Measurements from ENCODE around the gene RASAL1.

Gene RASAL1

GRCh38 chr12:113136128-113136989 lies 798 bp upstream of the RASAL1 start:
- H3K27me3 ChIP-seq (replicated peaks): peaks cover 2% of the 10 kb centered on the region
- H3K27ac ChIP-seq: no peak overlapping the region
- H3K36me3 ChIP-seq (replicated peaks): no peaks in the 10 kb centered on the region
- H3K4me3 ChIP-seq (ENCODE audit: low read depth, low read length): no peak overlapping the region
- no peak for DNase-seq
- TF ChIP-seq, protein P1, sequence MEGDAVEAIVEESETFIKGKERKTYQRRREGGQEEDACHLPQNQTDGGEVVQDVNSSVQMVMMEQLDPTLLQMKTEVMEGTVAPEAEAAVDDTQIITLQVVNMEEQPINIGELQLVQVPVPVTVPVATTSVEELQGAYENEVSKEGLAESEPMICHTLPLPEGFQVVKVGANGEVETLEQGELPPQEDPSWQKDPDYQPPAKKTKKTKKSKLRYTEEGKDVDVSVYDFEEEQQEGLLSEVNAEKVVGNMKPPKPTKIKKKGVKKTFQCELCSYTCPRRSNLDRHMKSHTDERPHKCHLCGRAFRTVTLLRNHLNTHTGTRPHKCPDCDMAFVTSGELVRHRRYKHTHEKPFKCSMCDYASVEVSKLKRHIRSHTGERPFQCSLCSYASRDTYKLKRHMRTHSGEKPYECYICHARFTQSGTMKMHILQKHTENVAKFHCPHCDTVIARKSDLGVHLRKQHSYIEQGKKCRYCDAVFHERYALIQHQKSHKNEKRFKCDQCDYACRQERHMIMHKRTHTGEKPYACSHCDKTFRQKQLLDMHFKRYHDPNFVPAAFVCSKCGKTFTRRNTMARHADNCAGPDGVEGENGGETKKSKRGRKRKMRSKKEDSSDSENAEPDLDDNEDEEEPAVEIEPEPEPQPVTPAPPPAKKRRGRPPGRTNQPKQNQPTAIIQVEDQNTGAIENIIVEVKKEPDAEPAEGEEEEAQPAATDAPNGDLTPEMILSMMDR (IDR thresholded peaks at IDR 0.05; ENCODE audit: low read depth, low read length, missing control alignments): no peak
- in situ Hi-C loops (cut with HindIII; ENCODE audit: low pct_ligation_motif_present, low sequenced_read_pairs): no loop called here

DNA sequence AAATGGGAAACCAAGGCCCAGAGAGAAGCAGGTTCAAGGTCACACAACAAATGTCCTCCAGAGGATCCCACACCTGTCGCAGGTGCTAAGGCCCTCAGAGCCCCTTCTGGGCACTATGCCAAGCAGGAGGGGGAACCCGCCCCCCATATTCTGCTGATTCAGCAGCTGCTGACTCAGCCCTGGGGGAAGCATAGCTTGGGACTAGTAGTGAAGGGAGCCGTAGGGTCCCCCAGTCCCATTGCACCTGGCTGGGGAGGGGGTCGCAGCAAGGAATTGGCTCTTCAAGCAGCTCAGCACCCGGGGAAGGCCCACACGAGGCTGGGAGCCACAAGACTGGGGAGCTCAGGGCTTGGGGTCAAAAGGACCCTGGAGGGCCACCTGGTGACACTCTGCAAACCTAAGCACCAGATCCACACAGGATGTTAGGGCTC lies 1.0 kb downstream of the RASAL1 start:
- TF ChIP-seq, protein P1 (IDR thresholded peaks at IDR 0.05; ENCODE audit: low read depth, low read length, missing control alignments): no peak
- Histone ChIP-seq H3K36me3 (replicated peaks) (no peaks in the 10 kb centered on the region), H3K4me3 (ENCODE audit: low read depth, low read length) (no peak overlapping the region), H3K27me3 (replicated peaks) (peaks cover 2% of the 10 kb centered on the region), H3K27ac (no peak overlapping the region)
- in situ Hi-C loops (cut with HindIII; ENCODE audit: low pct_ligation_motif_present, low sequenced_read_pairs): no loop called here
- DNase-seq: no peak

- Histone ChIP-seq H3K27ac (no peak overlapping the region), H3K27me3 (replicated peaks) (peaks cover 2% of the 10 kb centered on the region)
These were observed 1.5 kb downstream of the RASAL1 start for GRCh38 chr12:113134071-113134470.

GRCh38 chr12:113133666-113134065 lies 1.9 kb downstream of the RASAL1 start:
- Histone ChIP-seq H3K27me3 (replicated peaks) (peaks cover 2% of the 10 kb centered on the region), H3K27ac (no peak overlapping the region), H3K36me3 (replicated peaks) (no peaks in the 10 kb centered on the region), H3K4me3 (ENCODE audit: low read depth, low read length) (no peak overlapping the region)
- in situ Hi-C loops (cut with HindIII; ENCODE audit: low pct_ligation_motif_present, low sequenced_read_pairs): no loop called here
- DNase-seq: no peak
- TF ChIP-seq, protein P1 (IDR thresholded peaks at IDR 0.05; ENCODE audit: low read depth, low read length, missing control alignments): no peak

More at GRCh38 chr12:113134071-113134470, 1.5 kb downstream of the RASAL1 start:
- Histone ChIP-seq H3K4me3 (ENCODE audit: low read depth, low read length) (no peak overlapping the region), H3K36me3 (replicated peaks) (no peaks in the 10 kb centered on the region)
- DNase-seq: no peak
- in situ Hi-C loops (cut with HindIII; ENCODE audit: low pct_ligation_motif_present, low sequenced_read_pairs): no loop called here
- TF ChIP-seq, protein P1 (IDR thresholded peaks at IDR 0.05; ENCODE audit: low read depth, low read length, missing control alignments): no peak

- H3K4me3 ChIP-seq (ENCODE audit: low read depth, low read length): no peak overlapping the region
- peaks cover 2% of the 10 kb centered on the region for H3K27me3 ChIP-seq (replicated peaks)
- H3K36me3 ChIP-seq (replicated peaks): no peaks in the 10 kb centered on the region
- no peak for DNase-seq
- H3K27ac ChIP-seq: no peak overlapping the region
- in situ Hi-C loops (cut with HindIII; ENCODE audit: low pct_ligation_motif_present, low sequenced_read_pairs): no loop called here
- TF ChIP-seq, protein P1 (IDR thresholded peaks at IDR 0.05; ENCODE audit: low read depth, low read length, missing control alignments): no peak
These were observed 2.5 kb downstream of the RASAL1 start for GRCh38 chr12:113133036-113133435.
